ENCODE data around the gene ASTN2. TPM values are rescaled to one million over a fixed set of nuclear protein-coding genes. Genes with fewer than 3 reads are reported as not detected.
"Not testable (repeated sequence)": the region's sequence is repeated elsewhere in the genome, so short reads cannot be mapped to it uniquely, and the experiment has no call there.

Gene ASTN2
- total and polyA plus RNA-seq, 12 donors = 1.9 to 11.1 (median 4.0) TPM

GRCh38 chr9:117073071-117073470, 341.8 kb downstream of the ASTN2 start:
- no peak for ATAC-seq
- Histone ChIP-seq H3K9me3 (no peaks in the 10 kb centered on the region), H3K27me3 (peaks cover 0 to 15% (median 3%) of the 10 kb centered on the region in 7 donors), H3K4me3 (no peak overlapping the region), H3K27ac (no peak overlapping the region), H3K36me3 (no peaks in the 10 kb centered on the region), H3K4me1 (no peaks in the 10 kb centered on the region)
- 60 to 62% methylated on average over 4 of the region's 4 CpGs for WGBS, 2 donors
- TF ChIP-seq CTCF (IDR thresholded peaks at IDR 0.05) = no peak
- intact Hi-C loops (cut with DNase I) = no loop called here
- no peak for DNase-seq

GRCh38 chr9:117072216-117072615, 342.6 kb downstream of the ASTN2 start:
- no peak for ATAC-seq
- Histone ChIP-seq H3K4me1 (no peaks in the 10 kb centered on the region), H3K27ac (no peak overlapping the region), H3K4me3 (no peak overlapping the region), H3K36me3 (no peaks in the 10 kb centered on the region), H3K27me3 (peaks cover 0 to 15% (median 3%) of the 10 kb centered on the region in 7 donors), H3K9me3 (no peaks in the 10 kb centered on the region)
- intact Hi-C loops (cut with DNase I) = no loop called here
- TF ChIP-seq CTCF (IDR thresholded peaks at IDR 0.05) = no peak
- DNase-seq = no peak
- 71 to 76% methylated on average over 3 of the region's 3 CpGs for WGBS, 2 donors

- H3K36me3 ChIP-seq; intact Hi-C loops (cut with DNase I); H3K4me1 ChIP-seq; ATAC-seq; H3K9me3 ChIP-seq; H3K27ac ChIP-seq; H3K4me3 ChIP-seq; DNase-seq: not testable (repeated sequence)
- 83 to 85% methylated on average over 23 of the region's 24 CpGs for WGBS, 2 donors
- peaks cover 0 to 15% (median 3%) of the 10 kb centered on the region in 7 donors for H3K27me3 ChIP-seq
These were observed 343.1 kb downstream of the ASTN2 start for GRCh38 chr9:117071673-117072207.

GRCh38 chr9:117063721-117064471, 351.0 kb downstream of the ASTN2 start:
- H3K4me3 ChIP-seq = peak overlapping the region in 1 of 10 donors; percentile 22
- DNase-seq (no peak), ATAC-seq (peak in 1 of 8 donors; percentile 29)
- no peaks in the 10 kb centered on the region for H3K27me3 ChIP-seq
- intact Hi-C loops (cut with DNase I) = no loop called here
- no peaks in the 10 kb centered on the region for H3K9me3 ChIP-seq
- no peaks in the 10 kb centered on the region for H3K36me3 ChIP-seq
- TF ChIP-seq CTCF (IDR thresholded peaks at IDR 0.05) = no peak
- peak overlapping the region in 1 of 10 donors; percentile 3 for H3K27ac ChIP-seq
- 56 to 58% methylated on average over 10 of the region's 10 CpGs for WGBS, 2 donors
- peaks cover 0 to 9% (median 0%) of the 10 kb centered on the region in 9 donors for H3K4me1 ChIP-seq

- no peaks in the 10 kb centered on the region for H3K36me3 ChIP-seq
- DNase-seq (no peak), ATAC-seq (no peak)
- H3K4me3 ChIP-seq = no peak overlapping the region
- H3K9me3 ChIP-seq = no peaks in the 10 kb centered on the region
- no peak overlapping the region for H3K27ac ChIP-seq
- no peaks in the 10 kb centered on the region for H3K27me3 ChIP-seq
- H3K4me1 ChIP-seq = peaks cover 0 to 9% (median 0%) of the 10 kb centered on the region in 9 donors
- no peak for TF ChIP-seq CTCF (IDR thresholded peaks at IDR 0.05)
- intact Hi-C loops (cut with DNase I) = no loop called here
These were observed 353.9 kb downstream of the ASTN2 start for GRCh38 chr9:117060963-117061362.
